GM18867 (cell line): Measurements from ENCODE around the gene POMP.

Experiments used
- ATAC-seq: cut with Tn5 transposase; IDR thresholded peaks from one replicate; pipeline ENCODE4 v1.9.1; 2021; ENCODE audit warnings: mild to moderate bottlenecking, moderate library complexity; ENCODE audit not compliant: unreplicated experiment

Gene POMP

GRCh38 chr13:28658796-28659620, at the start of gene POMP:
Gene POMP (plus strand): TSS chr13:28659130. CDS start chr13:28659185, 55 bp downstream.
- peak; percentile 92 for ATAC-seq

- ATAC-seq: no peak
Measured at GRCh38 chr13:28609381-28609780, 49.5 kb upstream of the POMP start.

GRCh38 chr13:28609926-28610325, 49.0 kb upstream of the POMP start:
- no peak for ATAC-seq

GRCh38 chr13:28610996-28611395, 47.9 kb upstream of the POMP start:
- no peak for ATAC-seq

GRCh38 chr13:28611654-28612131, 47.2 kb upstream of the POMP start:
- ATAC-seq: no peak

GRCh38 chr13:28613562-28613961, 45.4 kb upstream of the POMP start:
- ATAC-seq: no peak

- ATAC-seq: no peak
Measured at GRCh38 chr13:28615916-28616446, 42.9 kb upstream of the POMP start.

- no peak for ATAC-seq
Measured at GRCh38 chr13:28618230-28618994, 40.5 kb upstream of the POMP start.

GRCh38 chr13:28620011-28620830, 38.7 kb upstream of the POMP start:
- ATAC-seq: no peak

- no peak for ATAC-seq
Measured at GRCh38 chr13:28621449-28621848, 37.5 kb upstream of the POMP start.

GRCh38 chr13:28622286-28622685, 36.6 kb upstream of the POMP start:
- ATAC-seq: no peak

- no peak for ATAC-seq
Measured at GRCh38 chr13:28623782-28624706, 34.9 kb upstream of the POMP start.

- no peak for ATAC-seq
Measured at GRCh38 chr13:28624707-28625432, 34.1 kb upstream of the POMP start.

- no peak for ATAC-seq
Measured at GRCh38 chr13:28626266-28626665, 32.7 kb upstream of the POMP start.

GRCh38 chr13:28628241-28628640, 30.7 kb upstream of the POMP start:
- no peak for ATAC-seq

GRCh38 chr13:28630869-28631268, 28.1 kb upstream of the POMP start:
- ATAC-seq: no peak

GRCh38 chr13:28631801-28632200, 27.1 kb upstream of the POMP start:
- ATAC-seq: no peak

GRCh38 chr13:28636069-28636468, 22.9 kb upstream of the POMP start:
- ATAC-seq: no peak

GRCh38 chr13:28636677-28637317, 22.1 kb upstream of the POMP start:
- ATAC-seq: peak; percentile 58
